ENCODE data around the gene GPHA2. TPM values are rescaled to one million over a fixed set of nuclear protein-coding genes. Genes with fewer than 3 reads are reported as not detected.

GPHA2 gene
- total RNA-seq, 4 donors from 2014 or later, result not detected

- Histone ChIP-seq H3K4me3 (no peak overlapping the region), H3K4me1 (no peaks in the 10 kb centered on the region), H3K27ac (no peak overlapping the region), H3K9me3 (no peaks in the 10 kb centered on the region), H3K36me3 (peaks cover 0 to 98% (median 0%) of the 10 kb centered on the region in 3 donors), H3K27me3 (no peaks in the 10 kb centered on the region)
- TF ChIP-seq CTCF (IDR thresholded peaks at IDR 0.05), result no peak
- DNase-seq, result no peak
Measured at GRCh38 chr11:64908766-64909165, 26.9 kb downstream of the GPHA2 start.

- H3K27me3 ChIP-seq, result no peaks in the 10 kb centered on the region
- H3K4me3 ChIP-seq, result no peak overlapping the region
- H3K27ac ChIP-seq, result no peak overlapping the region
- no peaks in the 10 kb centered on the region for H3K4me1 ChIP-seq
- peaks cover 0 to 98% (median 0%) of the 10 kb centered on the region in 3 donors for H3K36me3 ChIP-seq
- no peak for DNase-seq
- TF ChIP-seq POLR2A (IDR thresholded peaks at IDR 0.05) (no peak), CTCF (IDR thresholded peaks at IDR 0.05) (no peak)
- no peaks in the 10 kb centered on the region for H3K9me3 ChIP-seq
Measured at GRCh38 chr11:64906314-64906635, 29.4 kb downstream of the GPHA2 start.

GRCh38 chr11:64905516-64906313 is 30.0 kb downstream of the GPHA2 start:
- H3K27ac ChIP-seq, result no peak overlapping the region
- H3K4me1 ChIP-seq, result no peaks in the 10 kb centered on the region
- no peaks in the 10 kb centered on the region for H3K27me3 ChIP-seq
- no peak overlapping the region for H3K4me3 ChIP-seq
- peaks cover 0 to 98% (median 0%) of the 10 kb centered on the region in 3 donors for H3K36me3 ChIP-seq
- no peak for DNase-seq
- TF ChIP-seq POLR2A (IDR thresholded peaks at IDR 0.05) (no peak), CTCF (IDR thresholded peaks at IDR 0.05) (no peak)
- H3K9me3 ChIP-seq, result no peaks in the 10 kb centered on the region

GRCh38 chr11:64903291-64903833 is 32.3 kb downstream of the GPHA2 start:
- H3K36me3 ChIP-seq, result peaks cover 0 to 96% (median 0%) of the 10 kb centered on the region in 3 donors
- no peaks in the 10 kb centered on the region for H3K9me3 ChIP-seq
- no peak for TF ChIP-seq POLR2A (IDR thresholded peaks at IDR 0.05)
- TF ChIP-seq CTCF (IDR thresholded peaks at IDR 0.05), result no peak
- no peaks in the 10 kb centered on the region for H3K4me1 ChIP-seq
- H3K27me3 ChIP-seq, result no peaks in the 10 kb centered on the region
- H3K4me3 ChIP-seq, result no peak overlapping the region
- H3K27ac ChIP-seq, result no peak overlapping the region
- no peak for DNase-seq

GRCh38 chr11:64902102-64902900 is 33.4 kb downstream of the GPHA2 start:
- H3K4me3 ChIP-seq, result no peak overlapping the region
- no peak overlapping the region for H3K27ac ChIP-seq
- H3K9me3 ChIP-seq, result no peaks in the 10 kb centered on the region
- TF ChIP-seq CTCF (IDR thresholded peaks at IDR 0.05) (no peak), POLR2A (IDR thresholded peaks at IDR 0.05) (no peak)
- H3K36me3 ChIP-seq, result peaks cover 0 to 96% (median 0%) of the 10 kb centered on the region in 3 donors
- H3K4me1 ChIP-seq, result no peaks in the 10 kb centered on the region
- DNase-seq, result no peak
- no peaks in the 10 kb centered on the region for H3K27me3 ChIP-seq
